Esophagus squamous epithelium (tissue), 4 donors: ENCODE results near the gene SLCO2B1.

Experiments
- CTCF ChIP-seq, 6 experiments: fragments of 450-650 bp in 4 of 6; fragments of 200-600 bp in 2 of 6; sonication (generic) in 2 of 6; IDR thresholded peaks; one replicate each; pipeline ENCODE4 v1.5.1; 2016 to 2019; ENCODE audit warnings: antibody characterized with exemption in 6 of 6, mild to moderate bottlenecking in 4 of 6, moderate library complexity in 4 of 6
- POLR2A ChIP-seq, 4 donors: fragments of 450-650 bp; IDR thresholded peaks; one replicate each; pipeline ENCODE4 v1.6.1; 2017; ENCODE audit warnings: antibody characterized with exemption in 4 of 4, mild to moderate bottlenecking in 4 of 4, moderate library complexity in 3 of 4

DNA sequence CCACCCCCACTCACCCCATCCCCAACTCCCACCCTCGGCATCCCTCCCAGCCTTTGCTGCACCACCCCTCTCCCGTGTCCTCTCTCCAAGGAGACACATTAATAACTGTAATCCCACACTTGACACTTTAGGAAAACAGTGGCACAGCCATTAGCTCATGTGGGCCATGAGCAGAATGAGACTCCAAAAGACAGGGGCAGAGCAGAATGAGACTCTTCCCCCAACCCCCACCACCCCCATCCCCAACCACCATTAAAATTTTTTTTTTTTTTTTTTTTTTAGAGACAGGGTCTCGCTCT lies 6.2 kb upstream of the SLCO2B1 start:
- TF ChIP-seq CTCF (IDR thresholded peaks at IDR 0.05) (no peak), POLR2A (IDR thresholded peaks at IDR 0.05) (no peak)
